ENCODE measurements around the gene ABCC1. TPM values are rescaled to one million over a fixed set of nuclear protein-coding genes. Genes with fewer than 3 reads are reported as not detected.
A peak's percentile ranks its signal among the peaks of the same experiment; 100 is the strongest.

ABCC1 gene
- total and polyA plus RNA-seq, 2 donors (not counting 1 experiment from before 2014, with no cell fraction given) = 54.1 to 178 TPM

- H3K79me2 ChIP-seq (ENCODE audit: control insufficient read depth, insufficient read depth, low read length) = peaks cover 91% of the 10 kb centered on the region
- no peak overlapping the region for H3K4me3 ChIP-seq (replicated peaks in 1 of 4; ENCODE audit: control extremely low read depth in 1 of 4, insufficient read depth in 1 of 4, low read depth in 3 of 4, low read length in 4 of 4)
- DNase-seq (ENCODE audit: low read depth in 2 of 2) = peak; percentile 57 to 92
- H3K27ac ChIP-seq (ENCODE audit: insufficient read depth, low read length) = peak overlapping the region; percentile 57
- H3K4me2 ChIP-seq (ENCODE audit: extremely low read depth, insufficient read depth, low read length) = peak overlapping the region; percentile 17
- H2AFZ ChIP-seq (ENCODE audit: low read length) = no peak overlapping the region
- H3K4me1 ChIP-seq (ENCODE audit: control insufficient read depth, extremely low read depth, insufficient read depth, low read length) = peaks cover 16% of the 10 kb centered on the region
- no peak overlapping the region for H3K9ac ChIP-seq (ENCODE audit: insufficient read depth, low read length)
- H4K20me1 ChIP-seq (ENCODE audit: control insufficient read depth, extremely low read depth, insufficient read depth, low read length) = peaks cover under 1% of the 10 kb centered on the region
- peaks cover 6% of the 10 kb centered on the region for H3K36me3 ChIP-seq (ENCODE audit: control insufficient read depth, insufficient read depth, low read length)
- no peaks in the 10 kb centered on the region for H3K27me3 ChIP-seq (ENCODE audit: control insufficient read depth, insufficient read depth, low read length)
- no peaks in the 10 kb centered on the region for H3K9me3 ChIP-seq (ENCODE audit: control insufficient read depth, insufficient read depth, low read depth, low read length)
- TF ChIP-seq CTCF (conservative IDR thresholded peaks at IDR 0.05 in 1 of 2, IDR thresholded peaks at IDR 0.05 in 1 of 2; ENCODE audit: low read depth in 1 of 2, low read length in 2 of 2) = no peak
- TF ChIP-seq EZH2 (IDR thresholded peaks at IDR 0.05; ENCODE audit: low read length, missing control alignments) = no peak
These were observed 17.6 kb downstream of the ABCC1 start for GRCh38 chr16:15966836-15967546.

GRCh38 chr16:15967655-15968315 is 18.4 kb downstream of the ABCC1 start:
- H3K36me3 ChIP-seq (ENCODE audit: control insufficient read depth, insufficient read depth, low read length) = peaks cover 6% of the 10 kb centered on the region
- no peaks in the 10 kb centered on the region for H4K20me1 ChIP-seq (ENCODE audit: control insufficient read depth, extremely low read depth, insufficient read depth, low read length)
- no peak overlapping the region for H2AFZ ChIP-seq (ENCODE audit: low read length)
- H3K4me3 ChIP-seq (replicated peaks in 1 of 4; ENCODE audit: control extremely low read depth in 1 of 4, insufficient read depth in 1 of 4, low read depth in 3 of 4, low read length in 4 of 4) = no peak overlapping the region
- H3K4me1 ChIP-seq (ENCODE audit: control insufficient read depth, extremely low read depth, insufficient read depth, low read length) = peaks cover 18% of the 10 kb centered on the region
- peaks cover 91% of the 10 kb centered on the region for H3K79me2 ChIP-seq (ENCODE audit: control insufficient read depth, insufficient read depth, low read length)
- TF ChIP-seq EZH2 (IDR thresholded peaks at IDR 0.05; ENCODE audit: low read length, missing control alignments) (no peak), CTCF (conservative IDR thresholded peaks at IDR 0.05 in 1 of 2, IDR thresholded peaks at IDR 0.05 in 1 of 2; ENCODE audit: low read depth in 1 of 2, low read length in 2 of 2) (no peak)
- no peaks in the 10 kb centered on the region for H3K9me3 ChIP-seq (ENCODE audit: control insufficient read depth, insufficient read depth, low read depth, low read length)
- H3K27ac ChIP-seq (ENCODE audit: insufficient read depth, low read length) = no peak overlapping the region
- H3K4me2 ChIP-seq (ENCODE audit: extremely low read depth, insufficient read depth, low read length) = no peak overlapping the region
- H3K9ac ChIP-seq (ENCODE audit: insufficient read depth, low read length) = no peak overlapping the region
- no peak for DNase-seq (ENCODE audit: low read depth in 2 of 2)
- H3K27me3 ChIP-seq (ENCODE audit: control insufficient read depth, insufficient read depth, low read length) = no peaks in the 10 kb centered on the region

GRCh38 chr16:15970202-15970601 is 20.8 kb downstream of the ABCC1 start:
- Histone ChIP-seq H4K20me1 (ENCODE audit: control insufficient read depth, extremely low read depth, insufficient read depth, low read length) (no peaks in the 10 kb centered on the region), H3K9me3 (ENCODE audit: control insufficient read depth, insufficient read depth, low read depth, low read length) (no peaks in the 10 kb centered on the region), H3K27me3 (ENCODE audit: control insufficient read depth, insufficient read depth, low read length) (no peaks in the 10 kb centered on the region), H3K79me2 (ENCODE audit: control insufficient read depth, insufficient read depth, low read length) (peaks cover 93% of the 10 kb centered on the region), H3K36me3 (ENCODE audit: control insufficient read depth, insufficient read depth, low read length) (peaks cover 6% of the 10 kb centered on the region), H3K4me3 (replicated peaks in 1 of 4; ENCODE audit: control extremely low read depth in 1 of 4, insufficient read depth in 1 of 4, low read depth in 3 of 4, low read length in 4 of 4) (no peak overlapping the region), H3K27ac (ENCODE audit: insufficient read depth, low read length) (no peak overlapping the region), H3K4me1 (ENCODE audit: control insufficient read depth, extremely low read depth, insufficient read depth, low read length) (peaks cover 20% of the 10 kb centered on the region), H3K4me2 (ENCODE audit: extremely low read depth, insufficient read depth, low read length) (no peak overlapping the region), H3K9ac (ENCODE audit: insufficient read depth, low read length) (no peak overlapping the region), H2AFZ (ENCODE audit: low read length) (no peak overlapping the region)
- no peak for DNase-seq (ENCODE audit: low read depth in 2 of 2)
- TF ChIP-seq CTCF (conservative IDR thresholded peaks at IDR 0.05 in 1 of 2, IDR thresholded peaks at IDR 0.05 in 1 of 2; ENCODE audit: low read depth in 1 of 2, low read length in 2 of 2) (no peak), EZH2 (IDR thresholded peaks at IDR 0.05; ENCODE audit: low read length, missing control alignments) (no peak)
